Activated CD4-positive, alpha-beta T cell treated with anti-CD3 and anti-CD28 coated beads for 4 hours (primary cell): ENCODE results near the gene EEF1A1.
"Not testable (repeated sequence)": the region's sequence is repeated elsewhere in the genome, so short reads cannot be mapped to it uniquely, and the experiment has no call there.

Experiments used
- DNase-seq, 2 donors: peaks; one replicate each; pipeline ENCODE4 v3.0.0-alpha.2; 2020

The EEF1A1 gene

GRCh38 chr6:73520688-73521350 lies at the start of gene EEF1A1:
Gene EEF1A1 (minus strand): TSS chr6:73521032. CDS start chr6:73520026, 1,006 bp downstream.
- DNase-seq = peak; percentile 100

- no peak for DNase-seq
These were observed 48.3 kb upstream of the EEF1A1 start for GRCh38 chr6:73569121-73569520.

GRCh38 chr6:73566954-73567591 lies 46.2 kb upstream of the EEF1A1 start:
- no peak for DNase-seq

GRCh38 chr6:73566486-73566871 lies 45.6 kb upstream of the EEF1A1 start:
- DNase-seq = not testable (repeated sequence)

- no peak for DNase-seq
These were observed 45.1 kb upstream of the EEF1A1 start for GRCh38 chr6:73565767-73566485.

GRCh38 chr6:73564578-73565345 lies 43.9 kb upstream of the EEF1A1 start:
- DNase-seq = no peak

GRCh38 chr6:73562558-73562957 lies 41.7 kb upstream of the EEF1A1 start:
- no peak for DNase-seq

GRCh38 chr6:73560853-73561407 lies 40.1 kb upstream of the EEF1A1 start:
- DNase-seq = no peak

- no peak for DNase-seq
These were observed 39.4 kb upstream of the EEF1A1 start for GRCh38 chr6:73560182-73560732.

- not testable (repeated sequence) for DNase-seq
These were observed 38.6 kb upstream of the EEF1A1 start for GRCh38 chr6:73559399-73559794.

- no peak for DNase-seq
These were observed 38.0 kb upstream of the EEF1A1 start for GRCh38 chr6:73558624-73559398.

- DNase-seq = no peak
These were observed 36.0 kb upstream of the EEF1A1 start for GRCh38 chr6:73556836-73557235.

GRCh38 chr6:73555380-73555949 lies 34.6 kb upstream of the EEF1A1 start:
- DNase-seq = not testable (repeated sequence)

GRCh38 chr6:73551115-73551514 lies 30.3 kb upstream of the EEF1A1 start:
- not testable (repeated sequence) for DNase-seq

- DNase-seq = no peak
These were observed 27.9 kb upstream of the EEF1A1 start for GRCh38 chr6:73548458-73549446.

GRCh38 chr6:73547036-73547435 lies 26.2 kb upstream of the EEF1A1 start:
- no peak for DNase-seq

- DNase-seq = no peak
These were observed 22.1 kb upstream of the EEF1A1 start for GRCh38 chr6:73542891-73543290.

GRCh38 chr6:73542481-73542880 lies 21.6 kb upstream of the EEF1A1 start:
- DNase-seq = not testable (repeated sequence)

- DNase-seq = no peak
These were observed 17.4 kb upstream of the EEF1A1 start for GRCh38 chr6:73538116-73538779.
